H54 (cell line): ENCODE data around the gene TRPV3.
A peak's percentile ranks its signal among the peaks of the same experiment; 100 is the strongest.

Source experiments
- DNase-seq: peaks from one replicate; pipeline ENCODE4 v3.0.0; 2011; ENCODE audit warnings: low spot score, mixed read lengths; ENCODE audit not compliant: insufficient read length
- FAIRE-seq: peaks from 3 replicates; lab custom pipeline; 2011; peaks lifted over from hg19 to GRCh38; lab: Jason Lieb, UNC
- POLR2A ChIP-seq: IDR thresholded peaks from 2 replicates; pipeline ENCODE4 v1.6.1; 2011; ENCODE audit warnings: low read depth, mild to moderate bottlenecking, low read length

The TRPV3 gene

DNA sequence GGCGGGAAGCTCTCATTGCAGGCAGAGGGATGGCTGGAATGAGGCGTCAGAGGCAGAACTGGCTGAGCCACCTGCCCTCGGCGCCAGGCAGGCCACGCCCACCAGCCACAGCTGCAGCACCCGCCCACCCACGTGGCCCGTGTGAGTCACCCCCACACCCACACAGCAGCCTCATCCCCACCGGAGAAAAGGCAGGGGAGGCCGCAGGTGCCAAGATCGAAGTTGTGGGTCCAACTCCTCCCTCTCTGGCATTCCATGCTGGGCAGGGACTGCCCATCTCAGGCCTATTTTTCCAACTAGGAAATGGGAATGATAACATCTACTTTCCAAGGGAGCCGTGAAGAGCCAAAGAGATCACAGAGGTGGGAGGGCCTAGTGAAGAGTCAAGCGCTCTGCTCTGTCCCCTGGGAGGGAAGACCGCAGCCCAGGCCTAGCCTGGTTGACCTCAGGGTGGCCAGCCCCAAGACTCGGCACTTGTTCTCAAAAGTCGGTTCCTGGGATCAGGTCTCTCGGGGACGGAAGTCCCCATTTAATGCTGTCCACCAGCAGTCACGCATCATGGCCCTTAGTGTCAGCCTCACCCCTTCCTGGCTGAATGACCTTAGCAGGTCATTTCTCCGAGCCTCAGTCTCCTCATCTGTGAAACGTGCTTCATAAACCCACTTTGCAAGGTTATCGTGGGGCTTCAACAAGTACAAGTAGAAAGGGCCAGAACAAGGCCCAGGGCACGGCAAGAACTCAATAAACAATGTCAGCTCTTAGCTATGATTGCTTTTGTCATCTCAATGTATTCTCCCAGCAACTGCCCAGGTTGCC, at the start of gene TRPV3:
Gene TRPV3, minus strand, starts transcription at position 45 of the 816 bp plus-strand sequence. CDS start 2,962 bp downstream, outside the sequence.
- TF ChIP-seq POLR2A: no peak
- FAIRE-seq: no peak

DNA sequence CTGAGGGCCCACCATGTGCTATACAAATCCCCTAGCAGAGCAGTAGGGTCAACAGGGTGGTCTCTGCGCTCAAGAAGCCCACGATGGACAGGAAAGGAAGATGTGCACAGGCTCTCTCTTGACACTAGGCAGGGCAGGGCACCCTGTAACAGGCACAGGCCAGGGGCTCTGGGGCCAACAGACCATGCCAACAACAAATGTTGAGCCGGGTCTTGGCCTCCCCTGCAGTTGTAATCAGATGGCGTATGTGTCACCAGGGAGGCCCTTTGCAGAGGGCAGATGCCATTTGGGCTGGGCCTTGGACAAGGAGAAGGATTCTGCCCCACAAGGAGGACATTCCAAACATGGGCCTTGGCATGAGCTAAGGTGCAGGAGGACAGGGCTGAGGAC, 46.3 kb upstream of the TRPV3 start:
- FAIRE-seq (no peak), DNase-seq (no peak)
- no peak for TF ChIP-seq POLR2A

More for the DNA sequence above, at the start of gene TRPV3:
- DNase-seq: peak; percentile 72

DNA sequence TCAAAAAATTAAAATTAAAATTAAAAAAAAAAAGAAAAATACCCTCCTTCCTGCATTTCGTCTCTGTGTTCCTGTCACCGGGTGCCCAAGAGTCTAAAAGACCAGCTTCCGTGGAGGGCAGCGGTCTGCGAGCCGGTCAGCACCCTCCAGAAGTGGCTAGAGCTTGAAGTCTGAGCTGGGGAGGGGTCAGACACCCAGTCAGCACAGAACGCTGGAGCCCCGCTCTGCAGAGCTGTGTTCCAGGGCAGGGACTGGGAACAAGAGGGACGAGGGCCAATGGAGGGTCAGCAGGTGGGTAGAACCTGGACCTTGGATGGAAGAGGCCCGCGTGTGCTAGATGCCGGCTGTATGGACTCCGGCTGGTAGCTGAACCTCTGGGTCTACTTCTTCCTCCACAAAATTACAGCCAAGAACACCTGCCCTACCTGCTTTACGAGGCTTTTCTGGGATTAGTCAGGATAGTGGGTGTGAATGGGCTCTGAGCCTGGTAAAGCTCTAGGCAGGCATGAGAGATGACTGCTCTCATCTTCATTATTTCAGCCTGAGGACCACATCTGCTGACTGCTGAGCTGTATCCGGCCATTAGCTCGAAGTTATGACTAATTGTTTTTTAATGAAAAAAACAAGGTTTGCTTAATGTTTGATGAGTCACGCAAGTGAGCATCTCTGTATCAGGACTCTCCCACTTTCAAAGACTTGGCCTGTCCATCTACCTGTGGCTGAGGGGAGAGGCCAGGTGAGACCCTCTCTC, 45.7 kb upstream of the TRPV3 start:
- no peak for TF ChIP-seq POLR2A
- FAIRE-seq (peak; percentile 23), DNase-seq (peak; percentile 48)

DNA sequence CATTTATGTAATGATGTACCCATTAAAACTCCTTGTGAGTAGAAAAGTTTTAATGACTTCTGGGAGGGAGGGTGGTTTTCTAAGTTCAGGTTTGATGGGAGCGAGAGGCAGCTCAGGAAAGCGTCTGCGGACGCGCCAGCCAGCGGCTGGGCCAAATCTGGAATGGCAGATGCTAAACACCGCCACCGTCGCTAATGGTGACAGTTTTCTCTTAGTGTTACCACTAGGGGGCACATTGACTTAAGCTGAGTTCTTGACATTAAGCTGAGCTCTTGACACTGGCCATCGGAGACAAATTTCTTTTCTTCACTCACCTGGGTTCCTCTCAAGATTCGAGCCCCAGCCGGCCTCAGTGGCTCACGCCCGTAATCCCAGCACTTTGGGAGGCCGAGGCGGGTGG, 44.9 kb upstream of the TRPV3 start:
- no peak for FAIRE-seq
- no peak for DNase-seq
- no peak for TF ChIP-seq POLR2A

DNA sequence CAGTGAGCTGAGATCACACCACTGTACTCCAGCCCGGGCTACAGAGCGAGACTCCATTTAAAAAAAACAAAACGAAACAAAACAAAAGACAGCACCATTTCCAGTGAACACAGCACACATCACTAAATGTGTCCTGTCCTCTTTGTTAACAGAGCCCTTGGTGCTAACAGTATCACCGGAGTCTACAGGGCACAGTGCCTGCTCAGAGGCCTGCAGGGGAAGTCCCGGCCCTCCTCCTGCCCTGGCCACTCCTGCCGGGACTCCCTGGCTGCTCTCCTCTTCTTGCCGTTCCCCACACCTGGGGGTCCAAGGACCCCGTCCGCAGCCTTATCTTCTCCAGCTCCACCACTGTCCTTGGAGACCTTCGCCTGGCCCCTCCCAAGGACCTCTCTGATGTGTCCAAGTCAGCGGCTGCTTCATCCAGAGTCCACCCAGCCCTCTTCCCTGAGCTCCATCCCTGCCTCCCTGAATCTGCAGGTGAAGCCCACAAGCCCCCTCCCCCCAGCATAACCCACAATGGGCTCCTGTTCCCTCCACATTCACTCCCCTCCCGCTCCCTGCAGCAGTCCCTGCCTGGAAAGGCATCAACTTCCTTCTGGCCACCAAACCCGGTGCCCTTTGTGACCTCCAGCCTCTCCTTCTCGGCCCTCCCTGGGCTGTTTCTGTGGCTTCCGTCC, 43.1 kb upstream of the TRPV3 start:
- TF ChIP-seq POLR2A: no peak
- no peak for FAIRE-seq
- no peak for DNase-seq

DNA sequence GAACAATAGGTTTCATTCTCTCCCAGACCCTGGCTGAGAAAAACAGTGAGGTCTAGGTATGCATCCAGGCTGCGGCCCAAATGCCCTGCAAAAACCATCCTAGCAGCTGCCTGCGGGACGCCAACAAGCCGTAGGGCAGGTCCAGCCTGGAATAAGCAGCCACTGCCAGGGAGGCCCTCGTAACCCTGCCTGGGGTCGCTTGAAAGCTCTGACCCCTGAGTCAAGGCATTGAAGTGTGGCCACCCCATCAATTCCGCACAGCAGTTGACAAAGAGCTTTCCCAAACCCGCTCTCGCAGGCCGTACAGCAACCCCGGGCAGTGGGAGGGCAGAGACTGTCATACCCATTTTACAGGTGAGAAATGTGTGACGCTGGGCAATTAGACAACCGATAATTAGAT, 40.5 kb upstream of the TRPV3 start:
- DNase-seq (no peak), FAIRE-seq (no peak)
- no peak for TF ChIP-seq POLR2A

DNA sequence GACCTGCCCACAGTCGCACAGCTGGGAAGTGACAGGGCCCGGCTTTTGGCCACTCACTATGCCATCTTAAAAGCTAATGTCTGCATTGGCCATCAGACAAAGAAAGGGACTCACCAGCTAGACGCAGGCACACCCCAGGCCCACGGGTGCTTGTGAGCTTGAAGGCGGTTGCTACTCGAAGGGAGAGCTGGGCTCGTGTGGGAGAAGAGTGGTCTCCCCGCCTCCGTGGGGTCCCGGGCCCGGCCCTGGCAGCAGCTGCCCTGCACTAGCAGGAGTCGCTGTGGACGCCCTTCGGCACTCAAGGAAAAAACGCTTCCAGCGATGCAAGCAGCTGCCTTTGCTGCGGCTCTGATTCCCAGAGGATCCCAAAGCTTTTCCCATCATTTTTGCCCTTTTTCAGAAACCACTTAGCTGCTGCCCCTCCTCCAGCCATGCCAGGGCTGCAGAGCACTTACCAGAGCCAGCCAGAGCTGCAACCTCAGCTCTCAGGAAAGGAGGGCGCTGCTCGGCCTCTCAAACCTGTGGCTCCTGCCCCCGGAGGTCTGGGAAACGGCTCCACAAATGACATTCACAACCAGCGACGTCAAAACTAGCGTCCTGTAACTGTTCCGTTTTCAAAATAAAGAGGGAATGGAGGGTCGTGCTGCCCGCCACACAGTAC, 39.3 kb upstream of the TRPV3 start:
- no peak for FAIRE-seq
- no peak for DNase-seq
- no peak for TF ChIP-seq POLR2A

DNA sequence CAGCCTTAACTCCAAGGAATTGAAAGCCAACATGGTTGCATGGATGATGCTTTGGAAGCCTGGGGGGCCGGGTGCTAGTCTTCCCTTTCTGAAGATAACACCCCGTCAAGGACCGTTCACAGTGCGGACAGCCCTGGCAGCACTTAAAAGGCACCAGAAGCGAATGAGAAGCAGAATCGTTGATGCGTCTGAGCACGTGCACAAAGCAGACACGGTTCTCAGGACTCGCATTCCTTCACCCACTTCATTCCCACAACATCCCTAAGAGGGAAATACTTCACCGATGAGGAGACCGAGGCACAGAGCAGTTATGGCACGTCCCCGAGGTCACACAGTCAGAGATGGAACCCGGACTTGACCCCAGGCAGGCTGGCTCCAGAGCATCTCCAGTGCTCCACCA, 37.4 kb upstream of the TRPV3 start:
- TF ChIP-seq POLR2A: no peak
- FAIRE-seq: no peak
- no peak for DNase-seq

DNA sequence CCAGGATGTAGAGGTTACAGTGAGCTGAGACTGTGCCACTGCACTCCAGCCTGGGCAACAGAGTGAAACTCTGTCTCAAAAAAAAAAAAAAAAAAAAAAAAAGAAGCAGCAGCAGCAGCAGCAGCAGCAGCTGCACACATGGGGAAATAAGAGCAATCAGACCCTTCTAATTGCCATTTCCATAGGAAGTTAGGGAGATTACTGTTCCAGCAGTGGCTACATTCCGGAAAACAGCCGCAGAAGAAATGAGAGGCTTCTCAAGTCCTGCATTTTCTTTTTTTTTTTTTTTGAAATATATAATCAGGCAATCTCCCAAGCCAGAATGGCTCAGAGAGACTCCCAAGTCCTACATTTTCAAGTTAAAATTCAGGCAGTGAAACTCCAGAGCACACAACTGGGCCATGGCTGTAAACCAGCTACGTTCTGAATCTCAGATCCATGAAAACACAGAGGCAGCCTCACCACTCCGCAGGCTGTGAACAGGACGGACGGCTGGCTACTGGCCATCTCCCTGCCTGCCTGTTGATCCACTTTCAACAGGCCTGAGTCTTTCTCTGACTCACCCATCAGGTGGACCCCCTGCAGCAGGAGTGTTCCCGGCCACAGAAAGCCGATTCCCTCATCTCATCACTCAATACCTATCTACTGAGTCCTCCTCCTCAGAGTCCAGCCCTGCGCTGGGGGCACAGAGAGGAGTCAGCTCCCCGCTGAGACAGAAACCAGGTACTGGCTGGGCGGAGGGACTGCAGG, 36.6 kb upstream of the TRPV3 start:
- FAIRE-seq (peak; percentile 96), DNase-seq (peak; percentile 89)
- no peak for TF ChIP-seq POLR2A

DNA sequence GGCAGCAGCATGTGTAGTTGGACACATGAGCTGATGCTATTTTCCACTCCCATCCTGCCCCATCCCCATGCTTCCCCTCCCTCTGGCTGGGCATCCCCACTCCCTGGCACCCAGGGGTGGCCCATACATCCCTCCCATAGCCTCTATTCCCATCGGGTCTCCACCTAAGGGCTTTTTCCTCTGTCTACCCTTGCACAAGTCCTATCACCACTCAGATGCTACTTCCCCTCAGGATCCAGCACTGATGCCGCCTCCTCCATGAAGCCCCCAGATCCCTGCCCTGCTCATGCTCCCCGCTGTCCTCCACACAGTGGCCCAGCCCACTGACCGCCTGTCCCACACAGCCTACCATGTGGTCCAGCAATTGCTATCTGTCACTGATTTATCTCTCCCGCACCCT, 35.8 kb upstream of the TRPV3 start:
- FAIRE-seq (no peak), DNase-seq (no peak)
- no peak for TF ChIP-seq POLR2A

DNA sequence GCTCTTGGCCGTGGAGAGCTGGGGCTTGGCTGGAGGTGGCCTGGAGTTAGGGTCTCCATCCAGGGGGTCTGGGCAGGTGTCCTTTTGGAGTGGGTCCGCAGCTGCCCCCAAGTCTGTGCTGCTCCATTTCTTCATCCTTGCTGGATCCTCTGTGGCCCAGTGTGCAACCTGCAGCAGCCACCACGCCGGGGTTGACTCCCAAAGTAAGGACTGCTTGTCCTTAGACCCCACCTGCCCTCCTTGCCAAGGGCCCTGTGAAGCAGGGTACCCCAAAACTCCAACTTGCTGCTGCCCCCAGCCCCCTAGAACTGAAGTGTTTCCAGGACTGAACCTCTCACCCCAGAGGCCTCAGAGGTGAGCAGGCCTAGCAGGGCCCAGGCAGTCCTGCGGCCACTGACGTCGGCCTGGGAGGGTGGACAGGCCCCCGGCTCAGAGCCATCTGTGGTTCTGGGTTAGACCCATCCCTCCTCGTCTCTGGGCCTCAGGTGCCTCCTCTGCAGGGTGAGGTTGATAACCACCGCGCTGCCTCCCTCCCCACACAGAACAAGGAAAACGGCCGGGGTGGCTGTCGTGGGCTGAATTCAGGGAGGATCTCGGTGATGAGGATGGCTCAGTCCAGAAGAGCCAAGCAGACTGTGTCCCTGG, 34.7 kb upstream of the TRPV3 start:
- no peak for DNase-seq
- no peak for FAIRE-seq
- TF ChIP-seq POLR2A: no peak

DNA sequence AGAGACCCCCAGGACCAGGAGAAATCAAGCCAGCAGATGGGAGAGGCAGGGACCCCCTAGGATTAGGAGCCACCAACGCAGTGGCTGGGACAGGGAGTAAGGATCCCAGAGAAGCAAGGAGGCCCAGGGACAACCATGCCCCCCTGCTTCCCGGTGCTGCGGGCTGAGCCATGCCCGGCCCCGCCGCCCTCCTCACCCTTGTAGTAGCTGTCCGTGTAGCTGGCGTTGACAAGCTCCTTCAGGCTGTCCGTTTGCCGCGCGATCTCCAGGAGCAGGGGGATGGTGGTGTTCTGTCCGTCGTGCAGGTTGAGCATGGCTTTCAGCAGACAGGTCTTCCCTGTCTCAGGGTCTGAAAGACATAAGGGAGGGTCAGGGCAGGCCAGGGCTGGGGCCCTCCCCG, 33.2 kb upstream of the TRPV3 start:
- no peak for TF ChIP-seq POLR2A
- DNase-seq: no peak
- no peak for FAIRE-seq
